Measurements from ENCODE around the gene ZNF107. TPM values are rescaled to one million over a fixed set of nuclear protein-coding genes. Genes with fewer than 3 reads are reported as not detected.

The ZNF107 gene
- total RNA-seq, 2 experiments from 2014 or later = 20.2 to 21.7 TPM

DNA sequence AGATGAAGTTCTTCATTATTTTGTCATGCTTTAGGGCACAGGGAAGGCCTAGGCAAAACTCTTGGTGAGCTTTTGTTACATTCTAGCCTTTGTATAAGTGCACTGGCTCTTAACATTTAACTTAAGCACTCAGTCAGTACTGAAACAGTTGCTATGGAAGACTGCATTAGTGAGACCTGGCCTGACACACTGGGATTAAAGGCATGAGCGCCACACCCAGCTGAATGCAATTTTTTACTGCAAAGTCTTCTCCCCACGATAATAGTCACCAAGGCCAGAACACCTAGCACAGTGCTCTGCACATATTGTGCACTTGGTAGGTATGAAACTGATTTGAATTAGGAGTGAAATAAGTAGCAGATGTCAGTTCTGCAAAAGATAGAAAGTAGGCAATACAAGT is 87.1 kb downstream of the ZNF107 start:
- DNase-seq (no peak), ATAC-seq (no peak)
- Mint-ChIP-seq H3K4me3 (no peak overlapping the region), H3K9me3 (ENCODE audit: insufficient read depth) (peaks cover 9% of the 10 kb centered on the region), H3K36me3 (ENCODE audit: low read depth) (no peaks in the 10 kb centered on the region), H3K4me1 (ENCODE audit: low read depth) (no peaks in the 10 kb centered on the region), H3K27me3 (ENCODE audit: low read depth) (no peaks in the 10 kb centered on the region), H3K27ac (no peak overlapping the region)
- CTCF ChIA-PET = no interaction called here
- POLR2A ChIA-PET = no interaction called here

GRCh38 chr7:64755865-64756264 is 89.9 kb downstream of the ZNF107 start:
- no peak for DNase-seq
- Mint-ChIP-seq H3K36me3 (ENCODE audit: low read depth) (no peaks in the 10 kb centered on the region), H3K27ac (no peak overlapping the region), H3K27me3 (ENCODE audit: low read depth) (no peaks in the 10 kb centered on the region), H3K9me3 (ENCODE audit: insufficient read depth) (peaks cover 6% of the 10 kb centered on the region), H3K4me3 (no peak overlapping the region), H3K4me1 (ENCODE audit: low read depth) (no peaks in the 10 kb centered on the region)
- ChIA-PET POLR2A (no interaction called here), CTCF (no interaction called here)
- no peak for ATAC-seq

- DNase-seq (no peak), ATAC-seq (no peak)
- H3K4me1 Mint-ChIP-seq (ENCODE audit: low read depth) = no peaks in the 10 kb centered on the region
- no peak overlapping the region for H3K4me3 Mint-ChIP-seq
- H3K27ac Mint-ChIP-seq = no peak overlapping the region
- H3K36me3 Mint-ChIP-seq (ENCODE audit: low read depth) = no peaks in the 10 kb centered on the region
- no peaks in the 10 kb centered on the region for H3K27me3 Mint-ChIP-seq (ENCODE audit: low read depth)
- POLR2A ChIA-PET = no interaction called here
- CTCF ChIA-PET = no interaction called here
- no peaks in the 10 kb centered on the region for H3K9me3 Mint-ChIP-seq (ENCODE audit: insufficient read depth)
Observed at GRCh38 chr7:64758151-64758550, 92.2 kb downstream of the ZNF107 start.

Small RNA genes lying within 50 kb of the gene (microRNA-seq; reads per million reads assigned to microRNA genes)
- 2.9 reads per million for gene MIR6839

Other genes starting within 250 kb of the ZNF107 start
- 10 to 100 TPM; 12.9 to 13.1 TPM for gene ZNF680, start 103.1 kb upstream of the ZNF107 start, total RNA-seq
- 10 to 100 TPM; 10.9 to 11.7 TPM for gene ZNF138, start 128.3 kb downstream of the ZNF107 start, total RNA-seq
- 10 to 100 TPM; 10.6 to 11.8 TPM for gene ZNF273, start 237.1 kb downstream of the ZNF107 start, total RNA-seq

All from activated CD8-positive, alpha-beta T cell treated with anti-CD3 and anti-CD28 coated beads, Interleukin-2, amount 10 ng/mL, durations not matched to agents 7 days and 5 days (primary cell).